ENCODE data around the gene UACA. TPM values are rescaled to one million over a fixed set of nuclear protein-coding genes. Genes with fewer than 3 reads are reported as not detected.

UACA gene
- total RNA-seq, 1 experiment from 2014 or later = 44.8 TPM

DNA sequence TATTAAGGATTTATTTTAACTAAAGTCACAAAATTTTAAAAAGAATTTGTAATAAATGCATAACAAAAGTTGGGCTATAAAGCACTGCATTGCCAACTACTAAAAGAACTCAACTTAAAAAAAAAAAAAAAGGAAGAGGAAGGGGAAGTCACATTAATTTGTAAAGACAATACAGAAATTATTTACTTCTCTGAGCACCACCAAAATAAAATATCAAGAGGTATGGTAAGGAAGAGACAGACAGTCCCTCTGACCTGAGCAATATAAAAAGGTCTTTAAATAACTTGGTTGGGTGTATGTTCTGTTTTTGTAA, 83.5 kb downstream of the UACA start:
- H3K27ac Mint-ChIP-seq = no peak overlapping the region
- TF ChIP-seq ZMAT4 (CRISPR knock-in tag; IDR thresholded peaks at IDR 0.05) = no peak
- TF ChIP-seq, protein P1, sequence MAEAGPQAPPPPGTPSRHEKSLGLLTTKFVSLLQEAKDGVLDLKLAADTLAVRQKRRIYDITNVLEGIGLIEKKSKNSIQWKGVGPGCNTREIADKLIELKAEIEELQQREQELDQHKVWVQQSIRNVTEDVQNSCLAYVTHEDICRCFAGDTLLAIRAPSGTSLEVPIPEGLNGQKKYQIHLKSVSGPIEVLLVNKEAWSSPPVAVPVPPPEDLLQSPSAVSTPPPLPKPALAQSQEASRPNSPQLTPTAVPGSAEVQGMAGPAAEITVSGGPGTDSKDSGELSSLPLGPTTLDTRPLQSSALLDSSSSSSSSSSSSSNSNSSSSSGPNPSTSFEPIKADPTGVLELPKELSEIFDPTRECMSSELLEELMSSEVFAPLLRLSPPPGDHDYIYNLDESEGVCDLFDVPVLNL (CRISPR knock-in tag; IDR thresholded peaks at IDR 0.05; ENCODE audit: borderline replicate concordance, low read depth) = no peak
- H3K4me3 Mint-ChIP-seq = no peak overlapping the region
- no peaks in the 10 kb centered on the region for H3K9me3 Mint-ChIP-seq
- no peaks in the 10 kb centered on the region for H3K36me3 Mint-ChIP-seq
- ChIA-PET CTCF (interaction anchor here (0.7 to 5.1 kb wide), 10 partner anchors 9 to 195 kb away, joined by 3 to 44 read pairs (median 4); no protein-coding TSS in a partner anchor), POLR2A (no interaction called here)
- ATAC-seq = no peak
- DNase-seq (ENCODE audit: low spot score) = no peak
- H3K4me1 Mint-ChIP-seq = peaks cover 5% of the 10 kb centered on the region; the same call in 1 of the 2 replicates
- no peaks in the 10 kb centered on the region for H3K27me3 Mint-ChIP-seq (ENCODE audit: low read depth)

- TF ChIP-seq GABPB1 (CRISPR knock-in tag; IDR thresholded peaks at IDR 0.05) = no peak
- no peak for TF ChIP-seq HMGA2 (CRISPR knock-in tag; IDR thresholded peaks at IDR 0.05)
- TF ChIP-seq NR1H2 (CRISPR knock-in tag; IDR thresholded peaks at IDR 0.05) = no peak
- no peak for TF ChIP-seq ZNF425 (CRISPR knock-in tag; conservative IDR thresholded peaks at IDR 0.05)
- no peak for TF ChIP-seq TEAD1 (CRISPR knock-in tag; IDR thresholded peaks at IDR 0.05)
- TF ChIP-seq TP53 (CRISPR knock-in tag; IDR thresholded peaks at IDR 0.05) = no peak
- TF ChIP-seq FOXJ3 (CRISPR knock-in tag; IDR thresholded peaks at IDR 0.05; ENCODE audit: borderline replicate concordance) = no peak
- no peak for TF ChIP-seq OVOL2 (CRISPR knock-in tag; IDR thresholded peaks at IDR 0.05; ENCODE audit: borderline replicate concordance)
- no peak for TF ChIP-seq NR3C1 (CRISPR knock-in tag; conservative IDR thresholded peaks at IDR 0.05; ENCODE audit: low read depth)
- no peak for TF ChIP-seq ERG (CRISPR knock-in tag; IDR thresholded peaks at IDR 0.05)
- TF ChIP-seq, protein P2, sequence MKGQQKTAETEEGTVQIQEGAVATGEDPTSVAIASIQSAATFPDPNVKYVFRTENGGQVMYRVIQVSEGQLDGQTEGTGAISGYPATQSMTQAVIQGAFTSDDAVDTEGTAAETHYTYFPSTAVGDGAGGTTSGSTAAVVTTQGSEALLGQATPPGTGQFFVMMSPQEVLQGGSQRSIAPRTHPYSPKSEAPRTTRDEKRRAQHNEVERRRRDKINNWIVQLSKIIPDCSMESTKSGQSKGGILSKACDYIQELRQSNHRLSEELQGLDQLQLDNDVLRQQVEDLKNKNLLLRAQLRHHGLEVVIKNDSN (CRISPR knock-in tag; IDR thresholded peaks at IDR 0.05) = no peak
- TF ChIP-seq MAX (CRISPR knock-in tag; IDR thresholded peaks at IDR 0.05) = no peak
- no peak for TF ChIP-seq FOXP4 (CRISPR knock-in tag; IDR thresholded peaks at IDR 0.05)
- no peak for TF ChIP-seq FOXP1 (CRISPR knock-in tag; IDR thresholded peaks at IDR 0.05; ENCODE audit: borderline replicate concordance)
- TF ChIP-seq NFYB (CRISPR knock-in tag; conservative IDR thresholded peaks at IDR 0.05; ENCODE audit: low read depth) = no peak
- TF ChIP-seq ZBTB21 (CRISPR knock-in tag; IDR thresholded peaks at IDR 0.05; ENCODE audit: borderline replicate concordance) = no peak
- TF ChIP-seq, protein P3, sequence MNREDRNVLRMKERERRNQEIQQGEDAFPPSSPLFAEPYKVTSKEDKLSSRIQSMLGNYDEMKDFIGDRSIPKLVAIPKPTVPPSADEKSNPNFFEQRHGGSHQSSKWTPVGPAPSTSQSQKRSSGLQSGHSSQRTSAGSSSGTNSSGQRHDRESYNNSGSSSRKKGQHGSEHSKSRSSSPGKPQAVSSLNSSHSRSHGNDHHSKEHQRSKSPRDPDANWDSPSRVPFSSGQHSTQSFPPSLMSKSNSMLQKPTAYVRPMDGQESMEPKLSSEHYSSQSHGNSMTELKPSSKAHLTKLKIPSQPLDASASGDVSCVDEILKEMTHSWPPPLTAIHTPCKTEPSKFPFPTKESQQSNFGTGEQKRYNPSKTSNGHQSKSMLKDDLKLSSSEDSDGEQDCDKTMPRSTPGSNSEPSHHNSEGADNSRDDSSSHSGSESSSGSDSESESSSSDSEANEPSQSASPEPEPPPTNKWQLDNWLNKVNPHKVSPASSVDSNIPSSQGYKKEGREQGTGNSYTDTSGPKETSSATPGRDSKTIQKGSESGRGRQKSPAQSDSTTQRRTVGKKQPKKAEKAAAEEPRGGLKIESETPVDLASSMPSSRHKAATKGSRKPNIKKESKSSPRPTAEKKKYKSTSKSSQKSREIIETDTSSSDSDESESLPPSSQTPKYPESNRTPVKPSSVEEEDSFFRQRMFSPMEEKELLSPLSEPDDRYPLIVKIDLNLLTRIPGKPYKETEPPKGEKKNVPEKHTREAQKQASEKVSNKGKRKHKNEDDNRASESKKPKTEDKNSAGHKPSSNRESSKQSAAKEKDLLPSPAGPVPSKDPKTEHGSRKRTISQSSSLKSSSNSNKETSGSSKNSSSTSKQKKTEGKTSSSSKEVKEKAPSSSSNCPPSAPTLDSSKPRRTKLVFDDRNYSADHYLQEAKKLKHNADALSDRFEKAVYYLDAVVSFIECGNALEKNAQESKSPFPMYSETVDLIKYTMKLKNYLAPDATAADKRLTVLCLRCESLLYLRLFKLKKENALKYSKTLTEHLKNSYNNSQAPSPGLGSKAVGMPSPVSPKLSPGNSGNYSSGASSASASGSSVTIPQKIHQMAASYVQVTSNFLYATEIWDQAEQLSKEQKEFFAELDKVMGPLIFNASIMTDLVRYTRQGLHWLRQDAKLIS (CRISPR knock-in tag; IDR thresholded peaks at IDR 0.05; ENCODE audit: borderline replicate concordance) = no peak
- TF ChIP-seq, protein P1 (CRISPR knock-in tag; IDR thresholded peaks at IDR 0.05; ENCODE audit: borderline replicate concordance, low read depth) = no peak
- no peaks in the 10 kb centered on the region for H3K9me3 Mint-ChIP-seq
- peaks cover 7% of the 10 kb centered on the region for H3K4me1 Mint-ChIP-seq
- DNase-seq (ENCODE audit: low spot score) = no peak
- peak overlapping the region; percentile 25; the same call in 1 of the 2 replicates for H3K27ac Mint-ChIP-seq
- no peaks in the 10 kb centered on the region for H3K36me3 Mint-ChIP-seq
- ChIA-PET POLR2A (no interaction called here), CTCF (interaction anchor here (0.9 to 3.4 kb wide), 3 partner anchors 40 to 140 kb away, joined by 3 to 15 read pairs (median 3); no protein-coding TSS in a partner anchor)
- H3K27me3 Mint-ChIP-seq (ENCODE audit: low read depth) = no peaks in the 10 kb centered on the region
- ATAC-seq = no peak
- H3K4me3 Mint-ChIP-seq = no peak overlapping the region
These were observed 91.3 kb downstream of the UACA start for GRCh38 chr15:70672081-70672480.
